HepG2 (cell line): ENCODE data around the gene ZNF451. TPM values are rescaled to one million over a fixed set of nuclear protein-coding genes. Genes with fewer than 3 reads are reported as not detected.

Source experiments
- CEBPG ChIP-seq: IDR thresholded peaks from 2 replicates; pipeline ENCODE4 v1.6.1; 2016
- FOSL2 ChIP-seq: sonication (generic); formaldehyde crosslinking; IDR thresholded peaks from 2 replicates; pipeline ENCODE4 v1.4.0; 2020; ENCODE audit warnings: missing genetic modification reagents
- GATAD2A ChIP-seq: IDR thresholded peaks from 2 replicates; pipeline ENCODE4 v1.6.1; 2016
- HMGA1 ChIP-seq: sonication (generic); formaldehyde crosslinking; conservative IDR thresholded peaks from 2 replicates; pipeline ENCODE4 v1.4.0; 2020; ENCODE audit warnings: missing genetic modification reagents
- HNF4G ChIP-seq, 2 experiments: sonication (generic) in 1 of 2; formaldehyde crosslinking in 1 of 2; IDR thresholded peaks; 2 replicates each; pipeline versions ENCODE4 v1.4.0 to v1.6.1; 2011 to 2020; ENCODE audit warnings: borderline replicate concordance in 2 of 2, low read depth in 2 of 2, mild to moderate bottlenecking in 2 of 2, low read length in 1 of 2, missing genetic modification reagents in 1 of 2, moderate library complexity in 1 of 2
- HNRNPK ChIP-seq: fragments of 200-400 bp; formaldehyde crosslinking; IDR thresholded peaks from 2 replicates; pipeline ENCODE4 v1.6.1; 2018; ENCODE audit warnings: low read length, low read depth, moderate library complexity, mild to moderate bottlenecking; ENCODE audit not compliant: poor library complexity, severe bottlenecking
- KDM1A ChIP-seq: IDR thresholded peaks from 2 replicates; pipeline ENCODE4 v1.6.1; 2016; ENCODE audit warnings: missing compliant biosample characterization
- MIER3 ChIP-seq: IDR thresholded peaks from 2 replicates; pipeline ENCODE4 v1.6.1; 2016; ENCODE audit warnings: missing compliant biosample characterization, borderline replicate concordance
- TARDBP ChIP-seq: sonication (generic); formaldehyde crosslinking; IDR thresholded peaks from 2 replicates; pipeline ENCODE4 v1.8.0; 2022; ENCODE audit warnings: mild to moderate bottlenecking, missing genetic modification reagents
- TBX2 ChIP-seq: sonication (generic); formaldehyde crosslinking; IDR thresholded peaks from 2 replicates; pipeline ENCODE4 v1.5.0; 2020; ENCODE audit warnings: missing genetic modification reagents, mild to moderate bottlenecking, borderline replicate concordance
- ZNF446 ChIP-seq: sonication (generic); formaldehyde crosslinking; IDR thresholded peaks from 2 replicates; pipeline ENCODE4 v1.5.0; 2020; ENCODE audit warnings: mild to moderate bottlenecking, missing genetic modification reagents
- ZNF709 ChIP-seq: sonication (generic); formaldehyde crosslinking; IDR thresholded peaks from 2 replicates; pipeline ENCODE4 v1.5.0; 2020; ENCODE audit warnings: mild to moderate bottlenecking, missing genetic modification reagents
- ZNF746 ChIP-seq: sonication (generic); formaldehyde crosslinking; IDR thresholded peaks from 2 replicates; pipeline ENCODE4 v1.8.0; 2022; ENCODE audit warnings: mild to moderate bottlenecking, missing genetic modification reagents
- polyA plus RNA-seq, 8 experiments: library from polyadenylated mRNA; depleted of rRNA in 3 of 8; stranded (reverse) in 7 of 8; unstranded in 1 of 8; fragments of >200 nt; fragmentation: Illumina TruSeq in 4 of 8; extraction: Trizol in 4 of 8; gene quantifications; 2 replicates each; pipeline versions ENCODE4 v1.2.1 to v1.2.3, GENCODE V29; 2011 to 2016; ENCODE audit warnings: low read depth in 4 of 8, missing spikeins in 1 of 8, mixed read lengths in 1 of 8; ENCODE audit not compliant: insufficient read depth in 1 of 8
- total RNA-seq, 5 experiments: library from RNA; depleted of rRNA; stranded (reverse); fragments of >200 nt; fragmentation: Illumina TruSeq; extraction: Trizol; gene quantifications; 2 replicates each; pipeline ENCODE4 v1.2.3, GENCODE V29; 2016; ENCODE audit warnings: low read depth in 1 of 5
- TF ChIP-seq, protein P1 (sequence below): sonication (generic); formaldehyde crosslinking; IDR thresholded peaks from 2 replicates; pipeline ENCODE4 v1.4.0; 2020; ENCODE audit warnings: missing genetic modification reagents, mild to moderate bottlenecking, borderline replicate concordance
- TF ChIP-seq, protein P2 (sequence below): sonication (generic); formaldehyde crosslinking; IDR thresholded peaks from 2 replicates; pipeline ENCODE4 v1.4.0; 2020; ENCODE audit warnings: missing genetic modification reagents, borderline replicate concordance
- TF ChIP-seq, protein P3 (sequence below): sonication (generic); formaldehyde crosslinking; IDR thresholded peaks from 2 replicates; pipeline ENCODE4 v1.4.0; 2020; ENCODE audit warnings: missing genetic modification reagents
- TF ChIP-seq, protein P4 (sequence below): sonication (generic); formaldehyde crosslinking; IDR thresholded peaks from 2 replicates; pipeline ENCODE4 v1.5.1; 2020; ENCODE audit warnings: missing genetic modification reagents, mild to moderate bottlenecking, borderline replicate concordance

ZNF451 gene
- total and polyA plus RNA-seq, 2 of the 13 experiments (the other 11 are each of a cell fraction or from before 2014, with no cell fraction given): 32.1 to 65.7 TPM

DNA sequence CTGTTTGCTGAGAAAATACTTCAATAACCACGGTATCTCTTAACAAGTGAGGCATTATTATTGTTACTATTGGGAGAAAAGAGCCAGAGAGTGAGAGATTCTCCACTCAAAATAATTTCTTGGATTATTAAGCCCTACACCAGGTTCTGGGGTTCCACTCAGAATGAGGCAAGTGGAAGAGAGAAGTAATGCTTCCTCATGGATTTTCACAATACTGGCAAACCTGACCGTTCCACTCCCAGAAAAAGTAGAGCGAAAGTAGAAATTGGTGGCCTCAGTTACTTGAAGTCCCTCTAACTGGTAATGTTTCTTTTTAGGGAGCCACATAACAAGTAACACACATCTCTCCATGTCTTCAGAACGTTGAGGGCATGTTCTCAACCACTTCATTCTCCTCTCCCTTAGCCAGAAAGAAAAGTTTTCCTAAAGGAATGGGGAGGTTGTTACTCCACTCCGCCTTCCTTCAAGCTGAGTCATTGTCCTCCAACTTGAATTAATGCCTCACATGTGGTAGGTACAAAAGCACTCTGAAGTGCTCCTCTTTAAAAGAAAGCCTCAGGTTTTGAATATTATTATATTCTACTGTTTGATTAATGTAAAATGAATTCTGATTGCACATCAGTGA lies 84.0 kb downstream of the ZNF451 start (continued):
- TF ChIP-seq MIER3: no peak
- TF ChIP-seq KDM1A (CRISPR knock-in tag): no peak
- TF ChIP-seq, protein P1, sequence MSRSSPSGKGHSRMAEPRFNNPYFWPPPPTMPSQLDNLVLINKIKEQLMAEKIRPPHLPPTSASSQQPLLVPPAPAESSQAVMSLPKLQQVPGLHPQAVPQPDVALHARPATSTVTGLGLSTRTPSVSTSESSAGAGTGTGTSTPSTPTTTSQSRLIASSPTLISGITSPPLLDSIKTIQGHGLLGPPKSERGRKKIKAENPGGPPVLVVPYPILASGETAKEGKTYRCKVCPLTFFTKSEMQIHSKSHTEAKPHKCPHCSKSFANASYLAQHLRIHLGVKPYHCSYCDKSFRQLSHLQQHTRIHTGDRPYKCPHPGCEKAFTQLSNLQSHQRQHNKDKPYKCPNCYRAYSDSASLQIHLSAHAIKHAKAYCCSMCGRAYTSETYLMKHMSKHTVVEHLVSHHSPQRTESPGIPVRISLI (CRISPR knock-in tag): no peak
- TF ChIP-seq ZNF446: no peak
- TF ChIP-seq HNF4G (IDR thresholded peaks at IDR 0.05; ENCODE audit: borderline replicate concordance, low read depth, low read length): no peak
- no peak for TF ChIP-seq HNF4G (CRISPR knock-in tag; IDR thresholded peaks at IDR 0.05; ENCODE audit: borderline replicate concordance, low read depth)
- TF ChIP-seq CEBPG (CRISPR knock-in tag): no peak
- TF ChIP-seq TARDBP (CRISPR knock-in tag): no peak
- TF ChIP-seq, protein P2, sequence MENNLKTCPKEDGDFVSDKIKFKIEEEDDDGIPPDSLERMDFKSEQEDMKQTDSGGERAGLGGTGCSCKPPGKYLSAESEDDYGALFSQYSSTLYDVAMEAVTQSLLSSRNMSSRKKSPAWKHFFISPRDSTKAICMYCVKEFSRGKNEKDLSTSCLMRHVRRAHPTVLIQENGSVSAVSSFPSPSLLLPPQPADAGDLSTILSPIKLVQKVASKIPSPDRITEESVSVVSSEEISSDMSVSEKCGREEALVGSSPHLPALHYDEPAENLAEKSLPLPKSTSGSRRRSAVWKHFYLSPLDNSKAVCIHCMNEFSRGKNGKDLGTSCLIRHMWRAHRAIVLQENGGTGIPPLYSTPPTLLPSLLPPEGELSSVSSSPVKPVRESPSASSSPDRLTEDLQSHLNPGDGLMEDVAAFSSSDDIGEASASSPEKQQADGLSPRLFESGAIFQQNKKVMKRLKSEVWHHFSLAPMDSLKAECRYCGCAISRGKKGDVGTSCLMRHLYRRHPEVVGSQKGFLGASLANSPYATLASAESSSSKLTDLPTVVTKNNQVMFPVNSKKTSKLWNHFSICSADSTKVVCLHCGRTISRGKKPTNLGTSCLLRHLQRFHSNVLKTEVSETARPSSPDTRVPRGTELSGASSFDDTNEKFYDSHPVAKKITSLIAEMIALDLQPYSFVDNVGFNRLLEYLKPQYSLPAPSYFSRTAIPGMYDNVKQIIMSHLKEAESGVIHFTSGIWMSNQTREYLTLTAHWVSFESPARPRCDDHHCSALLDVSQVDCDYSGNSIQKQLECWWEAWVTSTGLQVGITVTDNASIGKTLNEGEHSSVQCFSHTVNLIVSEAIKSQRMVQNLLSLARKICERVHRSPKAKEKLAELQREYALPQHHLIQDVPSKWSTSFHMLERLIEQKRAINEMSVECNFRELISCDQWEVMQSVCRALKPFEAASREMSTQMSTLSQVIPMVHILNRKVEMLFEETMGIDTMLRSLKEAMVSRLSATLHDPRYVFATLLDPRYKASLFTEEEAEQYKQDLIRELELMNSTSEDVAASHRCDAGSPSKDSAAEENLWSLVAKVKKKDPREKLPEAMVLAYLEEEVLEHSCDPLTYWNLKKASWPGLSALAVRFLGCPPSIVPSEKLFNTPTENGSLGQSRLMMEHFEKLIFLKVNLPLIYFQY: no peak
- no peak for TF ChIP-seq ZNF746 (CRISPR knock-in tag)
- peak; percentile 72 for TF ChIP-seq FOSL2
- no peak for TF ChIP-seq HNRNPK
- TF ChIP-seq GATAD2A: peak; percentile 44
- TF ChIP-seq, protein P3, sequence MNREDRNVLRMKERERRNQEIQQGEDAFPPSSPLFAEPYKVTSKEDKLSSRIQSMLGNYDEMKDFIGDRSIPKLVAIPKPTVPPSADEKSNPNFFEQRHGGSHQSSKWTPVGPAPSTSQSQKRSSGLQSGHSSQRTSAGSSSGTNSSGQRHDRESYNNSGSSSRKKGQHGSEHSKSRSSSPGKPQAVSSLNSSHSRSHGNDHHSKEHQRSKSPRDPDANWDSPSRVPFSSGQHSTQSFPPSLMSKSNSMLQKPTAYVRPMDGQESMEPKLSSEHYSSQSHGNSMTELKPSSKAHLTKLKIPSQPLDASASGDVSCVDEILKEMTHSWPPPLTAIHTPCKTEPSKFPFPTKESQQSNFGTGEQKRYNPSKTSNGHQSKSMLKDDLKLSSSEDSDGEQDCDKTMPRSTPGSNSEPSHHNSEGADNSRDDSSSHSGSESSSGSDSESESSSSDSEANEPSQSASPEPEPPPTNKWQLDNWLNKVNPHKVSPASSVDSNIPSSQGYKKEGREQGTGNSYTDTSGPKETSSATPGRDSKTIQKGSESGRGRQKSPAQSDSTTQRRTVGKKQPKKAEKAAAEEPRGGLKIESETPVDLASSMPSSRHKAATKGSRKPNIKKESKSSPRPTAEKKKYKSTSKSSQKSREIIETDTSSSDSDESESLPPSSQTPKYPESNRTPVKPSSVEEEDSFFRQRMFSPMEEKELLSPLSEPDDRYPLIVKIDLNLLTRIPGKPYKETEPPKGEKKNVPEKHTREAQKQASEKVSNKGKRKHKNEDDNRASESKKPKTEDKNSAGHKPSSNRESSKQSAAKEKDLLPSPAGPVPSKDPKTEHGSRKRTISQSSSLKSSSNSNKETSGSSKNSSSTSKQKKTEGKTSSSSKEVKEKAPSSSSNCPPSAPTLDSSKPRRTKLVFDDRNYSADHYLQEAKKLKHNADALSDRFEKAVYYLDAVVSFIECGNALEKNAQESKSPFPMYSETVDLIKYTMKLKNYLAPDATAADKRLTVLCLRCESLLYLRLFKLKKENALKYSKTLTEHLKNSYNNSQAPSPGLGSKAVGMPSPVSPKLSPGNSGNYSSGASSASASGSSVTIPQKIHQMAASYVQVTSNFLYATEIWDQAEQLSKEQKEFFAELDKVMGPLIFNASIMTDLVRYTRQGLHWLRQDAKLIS (CRISPR knock-in tag): 0 out of 2 replicates have a peak, but pooled peaks have one; percentile 51
- TF ChIP-seq, protein P4, sequence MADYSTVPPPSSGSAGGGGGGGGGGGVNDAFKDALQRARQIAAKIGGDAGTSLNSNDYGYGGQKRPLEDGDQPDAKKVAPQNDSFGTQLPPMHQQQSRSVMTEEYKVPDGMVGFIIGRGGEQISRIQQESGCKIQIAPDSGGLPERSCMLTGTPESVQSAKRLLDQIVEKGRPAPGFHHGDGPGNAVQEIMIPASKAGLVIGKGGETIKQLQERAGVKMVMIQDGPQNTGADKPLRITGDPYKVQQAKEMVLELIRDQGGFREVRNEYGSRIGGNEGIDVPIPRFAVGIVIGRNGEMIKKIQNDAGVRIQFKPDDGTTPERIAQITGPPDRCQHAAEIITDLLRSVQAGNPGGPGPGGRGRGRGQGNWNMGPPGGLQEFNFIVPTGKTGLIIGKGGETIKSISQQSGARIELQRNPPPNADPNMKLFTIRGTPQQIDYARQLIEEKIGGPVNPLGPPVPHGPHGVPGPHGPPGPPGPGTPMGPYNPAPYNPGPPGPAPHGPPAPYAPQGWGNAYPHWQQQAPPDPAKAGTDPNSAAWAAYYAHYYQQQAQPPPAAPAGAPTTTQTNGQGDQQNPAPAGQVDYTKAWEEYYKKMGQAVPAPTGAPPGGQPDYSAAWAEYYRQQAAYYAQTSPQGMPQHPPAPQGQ (CRISPR knock-in tag): no peak
- no peak for TF ChIP-seq TBX2
- no peak for TF ChIP-seq HMGA1
- TF ChIP-seq ZNF709 (CRISPR knock-in tag): no peak
